VCaP (cell line): ENCODE measurements around the gene SMARCA4.
"Not testable (repeated sequence)": the region's sequence is repeated elsewhere in the genome, so short reads cannot be mapped to it uniquely, and the experiment has no call there.

ENCODE experiments used
- H3K27ac ChIP-seq: fragments of 450-650 bp; 2 replicates; pipeline ENCODE4 v1.5.1; 2017
- CTCF ChIP-seq: fragments of 450-650 bp; conservative IDR thresholded peaks from 2 replicates; pipeline ENCODE4 v1.5.1; 2017; ENCODE audit warnings: mild to moderate bottlenecking, moderate library complexity

SMARCA4 gene

GRCh38 chr19:10986301-10987127 is 25.7 kb downstream of the SMARCA4 start:
- H3K27ac ChIP-seq = no peak overlapping the region
- no peak for TF ChIP-seq CTCF

DNA sequence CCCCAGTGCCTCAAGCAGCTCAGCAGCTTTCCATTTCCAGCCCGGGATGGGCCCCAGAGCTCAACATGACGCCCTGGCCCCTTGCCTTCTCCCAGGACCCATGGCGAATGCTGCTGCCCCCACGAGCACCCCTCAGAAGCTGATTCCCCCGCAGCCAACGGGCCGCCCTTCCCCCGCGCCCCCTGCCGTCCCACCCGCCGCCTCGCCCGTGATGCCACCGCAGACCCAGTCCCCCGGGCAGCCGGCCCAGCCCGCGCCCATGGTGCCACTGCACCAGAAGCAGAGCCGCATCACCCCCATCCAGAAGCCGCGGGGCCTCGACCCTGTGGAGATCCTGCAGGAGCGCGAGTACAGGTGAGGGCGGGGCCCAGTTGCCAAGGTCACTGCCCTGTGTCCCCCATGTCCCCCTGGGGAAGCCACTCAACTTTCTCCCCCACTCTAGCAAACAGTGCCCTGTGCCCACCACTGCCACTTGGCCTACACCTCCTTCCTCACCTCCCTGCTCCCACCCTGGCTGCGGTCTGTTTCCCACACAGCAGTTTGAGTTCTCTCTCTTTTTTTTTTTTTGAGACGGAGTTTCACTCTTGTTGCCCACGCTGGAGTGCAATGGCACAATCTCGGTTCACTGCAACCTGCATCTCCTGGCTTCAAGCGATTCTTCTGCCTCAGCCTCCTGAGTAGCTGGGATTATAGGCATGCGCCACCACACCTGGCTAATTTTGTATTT is 26.9 kb downstream of the SMARCA4 start:
- TF ChIP-seq CTCF = no peak
- H3K27ac ChIP-seq = no peak overlapping the region

GRCh38 chr19:10988380-10988779 is 27.6 kb downstream of the SMARCA4 start:
- no peak overlapping the region for H3K27ac ChIP-seq
- TF ChIP-seq CTCF = no peak

- no peak overlapping the region for H3K27ac ChIP-seq
- no peak for TF ChIP-seq CTCF
These were observed 28.1 kb downstream of the SMARCA4 start for GRCh38 chr19:10988921-10989320.

GRCh38 chr19:10991076-10991475 is 30.2 kb downstream of the SMARCA4 start:
- H3K27ac ChIP-seq = no peak overlapping the region
- TF ChIP-seq CTCF = no peak

GRCh38 chr19:10991521-10992081 is 30.8 kb downstream of the SMARCA4 start:
- H3K27ac ChIP-seq = no peak overlapping the region
- TF ChIP-seq CTCF = no peak

- H3K27ac ChIP-seq = not testable (repeated sequence)
These were observed 31.3 kb downstream of the SMARCA4 start for GRCh38 chr19:10992174-10992573.
